Tibial nerve (tissue), 3 donors: ENCODE results near the gene NEU4.

Experiments used
- POLR2A ChIP-seq, 2 donors: fragments of 450-650 bp; IDR thresholded peaks; one replicate each; pipeline ENCODE4 v1.6.1; 2017; ENCODE audit warnings: antibody characterized with exemption in 2 of 2, mild to moderate bottlenecking in 2 of 2, moderate library complexity in 2 of 2
- TF ChIP-seq, protein P1 (sequence below), 5 experiments: fragments of 200-600 bp in 3 of 5; fragments of 450-650 bp in 2 of 5; sonication (generic) in 3 of 5; IDR thresholded peaks; one replicate each; pipeline ENCODE4 v1.5.1; 2016 to 2019; ENCODE audit warnings: antibody characterized with exemption in 5 of 5, mild to moderate bottlenecking in 3 of 5, moderate library complexity in 2 of 5

DNA sequence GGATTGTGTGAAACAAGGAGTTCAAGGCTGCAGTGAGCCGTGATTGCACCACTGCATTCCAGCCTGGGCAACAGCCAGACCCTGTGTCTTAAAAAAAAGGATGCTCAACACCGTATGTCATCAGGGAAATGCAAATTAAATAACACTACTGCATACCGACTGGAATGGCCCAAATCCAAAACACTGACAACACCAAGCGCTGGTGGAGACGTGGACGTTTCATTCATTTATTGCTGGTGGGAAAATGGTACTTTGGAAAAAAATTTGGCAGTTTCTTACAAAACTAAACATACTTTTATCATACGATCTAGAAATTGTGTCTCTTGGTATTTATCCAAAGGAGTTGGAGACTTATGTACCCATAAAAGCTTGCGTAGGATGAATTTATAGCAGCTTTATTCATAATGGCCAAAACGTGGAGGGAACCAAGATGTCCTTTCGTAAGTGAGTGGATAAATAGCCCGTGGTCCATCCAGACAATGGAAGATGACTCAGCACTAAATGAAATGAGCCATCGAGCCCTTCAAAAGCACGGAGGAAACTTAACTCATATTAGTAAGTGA lies 24.2 kb downstream of the NEU4 start:
- TF ChIP-seq, protein P1, sequence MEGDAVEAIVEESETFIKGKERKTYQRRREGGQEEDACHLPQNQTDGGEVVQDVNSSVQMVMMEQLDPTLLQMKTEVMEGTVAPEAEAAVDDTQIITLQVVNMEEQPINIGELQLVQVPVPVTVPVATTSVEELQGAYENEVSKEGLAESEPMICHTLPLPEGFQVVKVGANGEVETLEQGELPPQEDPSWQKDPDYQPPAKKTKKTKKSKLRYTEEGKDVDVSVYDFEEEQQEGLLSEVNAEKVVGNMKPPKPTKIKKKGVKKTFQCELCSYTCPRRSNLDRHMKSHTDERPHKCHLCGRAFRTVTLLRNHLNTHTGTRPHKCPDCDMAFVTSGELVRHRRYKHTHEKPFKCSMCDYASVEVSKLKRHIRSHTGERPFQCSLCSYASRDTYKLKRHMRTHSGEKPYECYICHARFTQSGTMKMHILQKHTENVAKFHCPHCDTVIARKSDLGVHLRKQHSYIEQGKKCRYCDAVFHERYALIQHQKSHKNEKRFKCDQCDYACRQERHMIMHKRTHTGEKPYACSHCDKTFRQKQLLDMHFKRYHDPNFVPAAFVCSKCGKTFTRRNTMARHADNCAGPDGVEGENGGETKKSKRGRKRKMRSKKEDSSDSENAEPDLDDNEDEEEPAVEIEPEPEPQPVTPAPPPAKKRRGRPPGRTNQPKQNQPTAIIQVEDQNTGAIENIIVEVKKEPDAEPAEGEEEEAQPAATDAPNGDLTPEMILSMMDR (IDR thresholded peaks at IDR 0.05) = no peak
- no peak for TF ChIP-seq POLR2A (IDR thresholded peaks at IDR 0.05)
